ENCODE measurements around the gene OPA1. TPM values are rescaled to one million over a fixed set of nuclear protein-coding genes. Genes with fewer than 3 reads are reported as not detected.
A peak's percentile ranks its signal among the peaks of the same experiment; 100 is the strongest.

The OPA1 gene
- total RNA-seq: 29.3 TPM

- ATAC-seq: peak; percentile 94
- peak; percentile 98 for DNase-seq (ENCODE audit: low spot score)
Measured at GRCh38 chr3:193592841-193593667, at the start of gene OPA1. TSS of gene OPA1 (plus strand) at chr3:193593208. CDS start at chr3:193593378, 170 bp downstream.

GRCh38 chr3:193544289-193544688 lies 48.7 kb upstream of the OPA1 start:
- DNase-seq (ENCODE audit: low spot score): no peak
- no peak for ATAC-seq

- ATAC-seq (no peak), DNase-seq (ENCODE audit: low spot score) (no peak)
Measured at GRCh38 chr3:193545304-193545703, 47.7 kb upstream of the OPA1 start.

- DNase-seq (ENCODE audit: low spot score) (no peak), ATAC-seq (no peak)
Measured at GRCh38 chr3:193546129-193546528, 46.9 kb upstream of the OPA1 start.

- ATAC-seq (no peak), DNase-seq (ENCODE audit: low spot score) (no peak)
Measured at GRCh38 chr3:193548406-193548805, 44.6 kb upstream of the OPA1 start.

- DNase-seq (ENCODE audit: low spot score): no peak
Measured at GRCh38 chr3:193552923-193553322, 40.1 kb upstream of the OPA1 start.

GRCh38 chr3:193553586-193553985 lies 39.4 kb upstream of the OPA1 start:
- no peak for DNase-seq (ENCODE audit: low spot score)
- no peak for ATAC-seq

More at GRCh38 chr3:193552923-193553322, 40.1 kb upstream of the OPA1 start:
- ATAC-seq: peak; percentile 14

- no peak for DNase-seq (ENCODE audit: low spot score)
- ATAC-seq: no peak
Measured at GRCh38 chr3:193554811-193555210, 38.2 kb upstream of the OPA1 start, which contains the start of gene ATP13A4. TSS of gene ATP13A4 (minus strand) at chr3:193554895. CDS start at chr3:193554799, 96 bp downstream.

GRCh38 chr3:193556841-193557240 lies 36.2 kb upstream of the OPA1 start:
- ATAC-seq (peak; percentile 87), DNase-seq (ENCODE audit: low spot score) (peak; percentile 61)

GRCh38 chr3:193559100-193559499 lies 33.9 kb upstream of the OPA1 start:
- DNase-seq (ENCODE audit: low spot score): no peak
- ATAC-seq: no peak

GRCh38 chr3:193560091-193560490 lies 32.9 kb upstream of the OPA1 start:
- ATAC-seq (no peak), DNase-seq (ENCODE audit: low spot score) (no peak)

GRCh38 chr3:193560870-193561269 lies 32.1 kb upstream of the OPA1 start:
- DNase-seq (ENCODE audit: low spot score) (no peak), ATAC-seq (no peak)

GRCh38 chr3:193563426-193563825 lies 29.6 kb upstream of the OPA1 start:
- peak; percentile 47 for ATAC-seq
- no peak for DNase-seq (ENCODE audit: low spot score)

GRCh38 chr3:193564012-193564411 lies 29.0 kb upstream of the OPA1 start:
- peak; percentile 84 for ATAC-seq
- no peak for DNase-seq (ENCODE audit: low spot score)

- DNase-seq (ENCODE audit: low spot score) (no peak), ATAC-seq (no peak)
Measured at GRCh38 chr3:193569119-193569518, 23.9 kb upstream of the OPA1 start.

GRCh38 chr3:193572426-193572908 lies 20.5 kb upstream of the OPA1 start:
- DNase-seq (ENCODE audit: low spot score) (peak; percentile 65), ATAC-seq (peak; percentile 99)

GRCh38 chr3:193573403-193574191 lies 19.4 kb upstream of the OPA1 start:
- no peak for ATAC-seq
- no peak for DNase-seq (ENCODE audit: low spot score)

GRCh38 chr3:193574488-193575070 lies 18.4 kb upstream of the OPA1 start:
- ATAC-seq: no peak
- no peak for DNase-seq (ENCODE audit: low spot score)

GRCh38 chr3:193585530-193585929 lies 7.5 kb upstream of the OPA1 start:
- DNase-seq (ENCODE audit: low spot score) (no peak), ATAC-seq (no peak)

- DNase-seq (ENCODE audit: low spot score) (no peak), ATAC-seq (no peak)
Measured at GRCh38 chr3:193586526-193586925, 6.5 kb upstream of the OPA1 start.

- ATAC-seq (no peak), DNase-seq (ENCODE audit: low spot score) (no peak)
Measured at GRCh38 chr3:193589129-193589528, 3.9 kb upstream of the OPA1 start.

All from left lobe of liver (tissue), 2 donors.